Measurements from ENCODE around the gene RAB3IP. TPM values are rescaled to one million over a fixed set of nuclear protein-coding genes. Genes with fewer than 3 reads are reported as not detected.
"Not testable (repeated sequence)": the region's sequence is repeated elsewhere in the genome, so short reads cannot be mapped to it uniquely, and the experiment has no call there.

The RAB3IP gene
- total RNA-seq, 1 donor from 2014 or later: 49.4 TPM

DNA sequence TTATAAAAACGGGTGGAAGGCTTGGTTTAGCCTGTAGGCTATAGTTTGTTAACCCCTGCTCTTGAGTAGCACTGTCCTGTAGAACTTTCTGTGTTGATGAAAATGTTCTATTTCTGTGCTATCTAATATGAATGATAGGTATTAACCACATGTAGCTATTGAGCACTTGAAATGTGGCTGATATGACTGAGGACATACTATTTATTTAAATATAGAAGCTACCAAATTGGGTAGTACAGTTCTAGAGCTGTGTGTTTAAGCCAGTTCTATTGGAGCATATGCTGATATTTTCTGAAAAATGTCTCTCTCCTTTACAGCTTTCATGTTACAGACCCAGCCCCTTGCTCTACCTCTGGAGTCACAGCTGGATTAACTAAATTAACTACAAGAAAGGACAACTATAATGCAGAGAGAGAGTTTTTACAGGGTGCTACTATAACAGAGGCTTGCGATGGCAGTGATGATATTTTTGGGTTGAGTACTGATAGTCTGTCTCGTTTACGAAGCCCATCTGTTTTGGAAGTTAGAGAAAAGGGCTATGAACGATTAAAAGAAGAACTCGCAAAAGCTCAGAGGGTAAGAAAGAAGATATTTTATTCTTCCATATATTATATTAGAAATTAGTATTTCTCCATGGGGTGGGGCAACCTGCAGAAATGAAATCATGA lies 17.6 kb downstream of the RAB3IP start:
- no peak for DNase-seq

DNA sequence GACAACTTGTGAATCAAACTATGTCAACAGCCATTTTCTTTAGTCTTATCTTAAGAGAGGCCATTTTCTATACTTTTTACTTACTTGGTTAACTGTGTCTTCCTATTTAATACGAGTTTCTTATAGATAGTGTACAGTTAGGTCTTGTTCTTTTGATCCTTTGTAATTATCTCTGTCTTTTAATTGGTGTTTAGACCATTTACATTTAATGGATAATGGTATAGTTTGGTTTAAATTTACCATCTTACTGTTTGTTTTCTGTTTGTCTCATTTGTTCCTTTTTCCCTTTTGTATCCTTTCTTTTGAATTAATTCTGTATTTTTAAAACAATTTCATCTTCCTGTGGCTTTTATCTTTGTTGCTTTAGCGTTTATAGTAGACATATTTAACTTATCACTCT lies 19.4 kb downstream of the RAB3IP start:
- no peak for DNase-seq

DNA sequence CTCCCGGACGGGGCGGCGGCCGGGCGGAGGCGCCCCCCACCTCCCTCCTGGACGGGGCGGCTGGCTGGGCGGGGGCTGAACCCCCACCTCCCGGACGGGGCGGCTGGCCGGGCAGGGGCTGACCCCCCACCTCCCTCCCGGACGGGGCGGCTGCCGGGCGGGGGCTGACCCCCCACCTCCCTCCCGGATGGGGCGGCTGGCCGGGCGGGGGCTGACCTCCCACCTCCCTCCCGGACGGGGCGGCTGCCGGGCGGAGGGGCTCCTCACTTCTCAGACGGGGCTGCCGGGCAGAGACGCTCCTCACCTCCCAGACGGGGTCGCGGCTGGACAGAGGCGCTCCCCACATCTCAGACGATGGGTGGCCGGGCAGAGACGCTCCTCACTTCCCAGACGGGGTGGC lies 20.9 kb downstream of the RAB3IP start:
- DNase-seq: not testable (repeated sequence)

DNA sequence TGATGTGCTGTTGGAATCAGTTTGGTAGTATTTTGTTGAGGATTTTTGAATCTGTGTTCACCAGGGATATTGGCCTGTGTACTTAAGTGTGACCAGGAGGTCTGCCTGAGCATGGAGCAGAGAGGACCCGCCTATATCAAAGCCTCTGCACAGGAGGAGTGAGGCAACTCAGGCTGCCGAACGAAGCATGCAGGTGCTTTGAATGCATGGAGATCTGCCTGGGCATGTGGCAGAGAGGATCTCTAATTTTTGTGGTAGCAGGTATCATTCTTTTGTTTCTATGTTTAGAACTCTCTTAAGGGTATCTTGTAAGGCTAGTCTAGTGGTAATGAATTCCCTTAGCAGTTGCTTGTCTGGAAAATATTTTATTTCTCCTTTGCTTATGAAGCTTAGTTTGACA lies 26.9 kb downstream of the RAB3IP start:
- no peak for DNase-seq

DNA sequence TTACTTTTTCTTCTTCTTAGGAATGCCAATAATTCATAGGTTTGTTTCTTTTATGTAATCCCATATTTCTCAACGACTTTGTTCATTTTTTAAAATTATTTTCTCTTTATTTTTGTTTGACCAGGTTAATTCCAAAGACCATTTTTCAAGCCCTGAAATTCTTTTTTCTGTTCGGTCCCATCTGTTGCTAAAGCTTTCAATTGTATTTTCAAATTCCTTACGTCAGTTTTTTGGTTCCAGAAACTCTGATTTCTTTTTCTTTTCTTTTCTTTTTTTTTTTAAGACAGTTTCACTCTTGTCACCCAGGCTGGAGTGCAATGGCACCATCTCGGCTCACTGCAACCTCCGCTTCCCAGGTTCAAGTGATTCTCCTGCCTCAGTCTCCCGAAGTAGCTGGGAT lies 27.6 kb downstream of the RAB3IP start:
- DNase-seq: no peak

DNA sequence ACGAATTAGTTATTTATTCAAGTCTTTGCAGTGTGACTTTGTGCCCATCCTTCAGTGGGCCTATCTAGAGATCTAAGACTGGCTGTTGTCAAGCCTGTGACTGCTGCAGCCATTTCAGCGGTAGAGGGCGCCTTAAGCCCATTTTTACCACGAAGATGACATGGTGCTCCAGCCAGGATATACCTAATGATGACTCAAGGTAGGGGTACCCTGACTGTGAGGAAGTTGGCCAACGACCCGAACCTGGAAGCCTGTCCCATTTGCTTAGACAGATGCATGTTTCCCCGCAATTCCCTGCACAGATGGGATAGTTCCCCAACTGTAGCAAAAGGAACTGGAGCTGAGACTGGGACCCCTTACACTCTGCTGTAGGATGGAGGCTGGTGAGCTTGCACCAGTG lies 41.3 kb downstream of the RAB3IP start:
- no peak for DNase-seq

DNA sequence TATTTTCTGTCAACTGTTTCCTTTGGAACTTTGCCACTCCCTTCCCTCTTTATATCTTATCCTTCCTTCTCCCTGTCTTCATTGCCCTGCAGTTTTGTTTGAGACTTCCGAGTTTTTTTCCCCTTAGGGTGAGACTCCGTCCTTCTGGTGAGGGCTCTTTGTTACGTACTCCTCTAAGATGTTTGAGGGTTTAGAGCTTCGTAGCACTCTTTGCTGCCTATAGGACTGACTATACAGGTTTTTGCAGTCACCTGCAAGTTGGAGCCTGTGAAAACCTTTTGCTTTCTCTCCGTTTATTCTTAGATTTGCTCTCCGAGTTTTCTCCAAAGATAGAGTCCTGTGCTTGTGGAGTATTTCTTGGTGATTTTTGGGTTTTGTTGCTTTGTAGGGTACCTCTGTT lies 44.7 kb downstream of the RAB3IP start:
- DNase-seq: no peak

DNA sequence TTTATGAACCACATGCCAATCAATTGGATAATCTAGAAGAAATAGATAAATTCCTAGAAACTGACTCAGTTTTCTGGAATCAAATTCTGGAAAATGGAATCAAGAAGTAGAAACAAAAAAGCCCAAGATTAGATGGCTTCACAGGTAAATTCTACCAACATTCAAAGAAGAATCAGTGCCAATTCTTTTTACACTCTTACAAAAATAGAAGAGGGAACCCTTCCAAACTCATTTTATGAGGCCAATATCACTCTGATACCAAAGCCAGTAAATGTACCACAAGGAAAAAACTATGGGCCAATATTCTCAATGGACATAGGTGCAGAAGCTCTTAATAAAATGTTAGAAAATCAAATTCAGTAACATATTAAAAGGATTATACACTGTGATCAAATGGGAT lies 50.7 kb downstream of the RAB3IP start:
- DNase-seq: no peak

DNA sequence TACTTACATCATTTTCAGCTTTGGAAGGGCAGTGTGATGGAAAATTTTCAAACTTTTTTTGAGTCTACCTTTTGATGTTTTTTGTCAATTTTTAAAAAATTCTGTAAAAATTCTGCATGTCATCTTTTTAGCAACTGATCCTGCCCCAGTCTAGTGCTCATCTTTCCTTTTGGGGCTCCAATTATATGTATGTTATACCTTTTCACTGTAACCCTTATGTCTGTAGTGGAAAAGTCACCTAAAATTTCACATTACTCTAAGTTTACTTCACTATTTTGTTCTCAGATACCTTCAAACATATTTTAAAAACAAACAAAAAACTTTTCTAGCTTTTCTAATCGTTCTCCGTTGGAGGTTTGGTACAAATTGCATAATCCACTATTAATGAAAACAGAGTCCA lies 53.9 kb downstream of the RAB3IP start:
- no peak for DNase-seq

DNA sequence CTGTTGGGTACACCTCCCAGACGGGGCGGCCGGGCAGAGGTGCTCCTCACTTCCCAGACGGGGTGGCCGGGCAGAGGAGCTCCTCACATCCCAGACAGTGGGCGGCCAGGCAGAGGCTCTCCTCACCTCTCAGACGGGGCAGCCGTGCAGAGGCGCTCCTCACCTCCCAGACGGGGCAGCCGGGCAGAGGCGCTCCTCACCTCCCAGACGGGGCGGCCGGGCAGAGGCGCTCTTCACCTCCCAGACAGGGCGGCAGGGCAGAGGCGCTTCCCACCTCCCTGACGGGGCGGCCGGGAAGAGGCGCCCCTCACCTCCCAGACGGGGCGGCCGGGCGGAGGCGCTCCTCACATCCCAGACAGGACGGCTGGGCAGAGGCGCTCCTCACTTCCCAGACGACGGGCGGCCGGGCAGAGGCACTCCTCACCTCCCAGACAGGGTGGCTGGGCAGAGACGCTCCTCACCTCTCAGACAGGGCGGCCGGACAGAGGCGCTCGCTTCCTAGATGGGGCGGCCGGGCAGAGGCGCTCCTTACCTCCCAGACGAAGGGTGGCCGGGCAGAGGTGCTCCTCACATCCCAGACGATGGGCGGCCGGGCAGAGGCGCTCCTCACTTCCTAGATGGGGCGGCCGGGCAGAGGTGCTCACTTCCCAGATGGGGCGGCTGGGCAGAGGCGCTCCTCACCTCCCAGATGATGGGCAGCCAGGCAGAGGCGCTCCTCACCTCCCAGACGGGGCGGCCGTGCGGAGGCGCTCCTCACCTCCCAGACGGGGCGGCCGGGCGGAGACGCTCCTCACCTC lies 68.6 kb downstream of the RAB3IP start:
- DNase-seq: not testable (repeated sequence)

DNA sequence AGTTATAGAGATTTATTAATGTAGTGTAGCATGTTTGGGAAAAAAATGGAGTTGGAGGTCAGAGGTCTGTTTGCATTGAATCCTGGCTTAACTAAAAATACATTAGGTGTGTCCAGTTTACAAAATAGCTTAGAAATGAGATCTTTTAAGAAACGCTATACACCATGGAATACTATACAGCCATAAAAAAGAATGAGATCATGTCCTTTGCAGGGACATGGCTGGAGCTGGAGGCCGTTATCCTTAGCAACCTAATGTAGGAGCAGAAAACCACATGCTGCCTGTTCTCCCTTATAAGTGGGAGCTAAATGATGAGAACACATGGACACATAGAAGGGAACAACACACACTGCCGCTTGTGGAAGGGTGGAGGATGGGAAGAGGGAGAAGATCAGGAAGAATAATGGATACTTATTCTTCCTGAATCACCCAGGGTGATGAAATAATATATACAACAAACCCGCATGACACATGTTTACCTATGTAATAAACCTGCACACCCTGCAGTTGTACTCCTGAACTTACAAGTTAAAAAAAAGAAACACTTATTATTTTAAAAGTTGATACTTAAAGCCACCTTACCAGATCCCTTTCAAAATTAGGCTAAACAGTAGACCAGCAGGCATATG lies 72.3 kb downstream of the RAB3IP start:
- no peak for DNase-seq

DNA sequence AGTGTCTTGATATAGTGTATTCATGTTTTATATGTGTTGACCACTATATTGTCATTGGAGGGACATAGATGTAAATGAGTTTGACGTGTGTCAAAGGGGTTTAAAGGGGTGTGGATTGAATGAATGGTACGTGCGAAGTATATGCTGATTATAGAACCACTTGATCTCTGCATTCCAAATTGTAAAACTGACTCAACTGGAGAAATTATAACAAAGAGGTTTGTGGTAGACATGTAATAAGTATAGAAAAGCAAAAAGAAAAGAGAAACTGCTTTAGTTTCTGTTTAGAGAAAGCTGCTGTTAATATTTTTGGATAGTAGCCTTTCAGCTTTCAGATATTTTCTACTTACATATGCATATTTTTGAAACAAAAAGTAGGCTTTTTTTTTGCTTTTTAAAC lies 77.4 kb downstream of the RAB3IP start:
- DNase-seq: no peak

DNA sequence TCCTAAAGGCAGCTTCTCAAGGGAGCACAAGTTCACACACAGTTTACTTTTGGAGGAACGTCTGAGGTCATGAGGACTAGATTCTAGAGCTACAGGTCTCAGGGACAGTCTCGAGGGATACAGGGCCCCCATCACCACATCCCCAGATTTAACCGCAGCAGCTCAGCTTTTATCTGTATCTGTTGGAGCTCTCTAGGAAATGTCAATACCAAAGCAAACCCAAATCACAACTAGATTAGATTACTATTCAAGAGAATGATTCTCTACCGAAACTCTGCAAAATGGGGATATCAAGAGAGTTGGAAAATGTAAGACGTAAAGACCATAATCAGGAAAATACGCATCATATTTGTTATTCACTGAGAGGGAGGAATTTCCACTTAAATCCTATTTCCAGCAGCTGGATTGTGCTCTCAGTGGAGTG lies 82.4 kb downstream of the RAB3IP start:
- DNase-seq: no peak

DNA sequence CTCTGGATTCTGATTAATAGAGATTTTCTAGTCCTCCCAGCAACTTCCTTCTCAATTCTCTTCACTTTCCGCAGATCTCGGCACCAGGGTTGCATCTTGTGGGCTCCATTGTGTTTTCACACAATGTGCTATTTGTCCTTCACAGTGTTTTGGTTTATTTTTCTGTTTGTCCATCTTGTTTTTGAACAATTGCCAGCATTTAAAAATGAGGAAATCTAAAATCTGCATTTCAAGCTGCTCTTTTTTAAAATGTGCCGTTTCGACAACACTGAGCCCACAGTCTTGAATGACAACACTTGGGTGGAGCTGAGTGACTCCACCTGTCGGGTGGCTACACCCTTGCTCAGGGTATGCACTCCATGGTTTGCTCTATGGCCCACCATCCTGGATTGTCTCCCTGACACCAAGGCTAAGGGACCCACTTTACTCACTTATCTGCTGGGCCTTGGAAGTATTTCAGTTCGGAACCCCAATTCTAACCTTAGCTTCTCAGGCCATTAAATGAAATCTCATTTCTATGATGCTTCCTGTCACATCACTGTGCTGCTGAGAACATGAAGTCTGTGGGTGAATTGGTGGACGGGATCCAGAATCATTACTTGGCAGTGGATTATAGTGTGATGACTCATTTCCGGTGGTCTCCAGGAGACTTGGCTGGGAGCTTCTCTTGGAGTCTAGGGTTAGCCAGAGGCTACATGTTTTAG lies 82.9 kb downstream of the RAB3IP start:
- DNase-seq: no peak

DNA sequence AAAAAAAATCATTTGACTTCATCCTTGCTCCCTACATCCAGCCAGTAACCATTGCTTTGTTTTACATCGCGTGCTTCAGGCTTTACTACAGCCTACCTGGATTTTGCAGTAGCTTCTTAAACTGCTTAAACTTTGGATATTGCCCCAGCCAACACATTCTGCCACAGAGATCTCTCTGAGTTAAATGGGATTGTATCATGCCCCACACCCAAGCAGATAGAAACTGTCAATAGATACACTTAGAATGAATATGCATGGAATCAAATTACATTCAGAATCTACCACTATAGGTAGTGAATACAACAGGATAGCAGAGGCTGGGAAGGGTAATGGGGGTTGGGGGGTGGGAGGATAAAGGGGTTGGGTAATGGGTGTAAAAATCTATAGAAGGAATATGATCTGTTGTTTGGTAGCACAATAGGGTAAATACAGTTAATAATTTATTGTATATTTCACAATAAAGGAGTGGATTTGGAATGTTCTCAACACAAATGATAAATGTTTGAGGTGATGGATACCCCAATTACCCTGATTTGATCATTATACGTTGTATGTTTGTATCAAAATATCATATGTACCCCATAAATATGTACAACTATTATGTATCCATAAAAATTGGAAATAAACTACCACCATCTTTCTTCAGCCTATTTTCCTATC lies 83.7 kb downstream of the RAB3IP start:
- DNase-seq: no peak

DNA sequence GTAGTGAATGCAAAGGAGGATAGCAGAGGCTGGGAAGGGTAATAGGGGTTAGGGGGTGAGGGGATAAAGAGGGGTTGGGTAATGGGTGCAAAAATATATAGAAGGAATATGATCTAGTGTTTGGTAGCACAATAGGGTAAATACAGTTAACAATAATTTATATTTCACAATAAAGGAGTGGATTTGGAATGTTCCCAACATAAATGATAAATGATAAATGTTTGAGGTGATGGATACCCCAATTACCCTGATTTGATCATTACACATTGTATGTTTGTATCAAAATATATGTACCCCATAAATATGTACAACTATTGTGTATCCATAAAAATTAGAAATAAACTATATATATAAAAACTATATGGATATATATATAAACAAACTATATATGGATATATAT lies 85.4 kb downstream of the RAB3IP start:
- no peak for DNase-seq

DNA sequence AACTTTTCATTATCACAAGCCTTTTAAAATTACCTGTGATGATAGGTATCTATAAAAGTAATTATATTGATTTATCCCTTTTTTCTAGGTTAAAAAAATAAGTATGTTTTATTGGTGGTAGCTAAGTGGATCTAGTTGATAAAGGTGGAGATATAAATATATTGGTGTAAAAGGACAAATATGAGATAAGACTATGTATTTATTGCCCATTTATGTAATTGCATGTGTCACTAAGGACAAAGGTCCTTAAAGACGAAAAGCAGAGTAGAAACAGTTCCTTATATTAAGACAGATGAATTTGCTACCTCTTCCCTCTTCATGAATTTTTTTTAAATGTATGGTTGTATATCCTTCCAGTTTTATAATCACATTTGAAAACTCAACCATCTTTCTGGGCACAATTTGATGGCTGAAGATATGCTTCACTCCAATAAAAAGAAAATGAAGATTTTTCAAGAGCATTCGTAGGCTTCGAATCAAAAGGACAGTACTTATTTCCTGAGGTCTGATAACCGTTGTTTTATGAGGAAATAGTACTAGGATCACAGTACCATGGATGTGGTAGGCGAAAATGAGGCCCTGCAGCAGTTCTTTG lies 86.4 kb downstream of the RAB3IP start, which contains the start of gene MYRFL:
TSS of gene MYRFL (plus strand) at position 262 of the 595 bp plus-strand sequence. CDS start at position 553, 291 bp downstream.
- DNase-seq: no peak

DNA sequence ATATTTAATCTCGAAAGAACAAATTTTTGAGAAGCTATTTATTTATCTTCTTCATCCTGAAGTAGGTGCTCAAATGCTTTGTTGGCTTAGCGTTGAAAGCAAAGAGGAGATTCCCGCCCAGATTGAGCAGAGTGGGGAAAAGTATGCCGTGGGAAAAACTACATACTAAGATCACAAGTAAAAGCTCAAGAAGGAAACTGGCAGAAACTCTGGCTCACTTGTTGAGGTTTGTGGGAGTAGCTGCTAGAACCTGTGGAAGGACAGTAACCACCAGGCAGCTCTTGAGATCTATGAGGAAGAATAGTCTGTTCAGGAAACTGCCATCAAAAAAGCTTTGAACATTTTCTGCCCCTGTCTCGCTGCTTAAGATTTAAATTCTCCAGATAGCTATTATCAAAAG lies 90.2 kb downstream of the RAB3IP start:
- DNase-seq: no peak

DNA sequence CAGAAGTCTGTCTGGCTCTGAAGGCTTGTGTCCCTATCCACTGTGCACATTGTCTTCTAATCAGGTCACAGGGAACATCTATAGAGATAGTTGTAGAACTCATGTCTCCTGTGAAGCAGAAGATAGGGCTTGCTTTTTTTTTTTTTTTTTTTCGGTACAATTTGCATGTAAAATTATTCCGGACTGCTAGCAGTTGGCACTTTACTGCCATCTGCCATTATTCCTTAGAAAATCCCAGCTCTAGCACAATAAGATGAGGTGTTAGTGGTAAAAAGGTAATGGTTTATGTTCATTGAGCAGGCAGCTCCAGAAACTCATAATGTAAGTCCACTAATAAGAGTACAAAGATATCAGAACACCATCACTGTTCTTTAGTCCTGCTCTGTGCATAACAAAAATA lies 95.0 kb downstream of the RAB3IP start:
- no peak for DNase-seq

DNA sequence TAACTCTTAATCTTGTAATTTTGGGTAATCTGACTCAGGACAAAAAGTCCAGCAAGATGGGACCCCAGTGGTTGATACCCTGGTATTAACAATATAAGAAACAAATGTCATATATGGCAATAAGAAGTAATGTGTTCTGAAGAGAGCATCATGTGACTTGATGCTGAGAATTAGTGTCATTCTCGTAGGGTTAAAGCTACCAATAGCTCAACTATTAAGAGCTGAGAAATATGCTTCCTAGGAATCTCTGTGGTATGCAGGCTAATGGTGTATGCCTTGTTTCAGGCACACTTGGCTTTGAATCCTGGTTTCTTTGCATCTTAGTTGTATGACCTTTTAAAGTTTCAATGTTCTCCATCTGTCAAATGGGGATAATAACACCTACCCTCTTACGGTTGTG lies 95.5 kb downstream of the RAB3IP start:
- no peak for DNase-seq

DNA sequence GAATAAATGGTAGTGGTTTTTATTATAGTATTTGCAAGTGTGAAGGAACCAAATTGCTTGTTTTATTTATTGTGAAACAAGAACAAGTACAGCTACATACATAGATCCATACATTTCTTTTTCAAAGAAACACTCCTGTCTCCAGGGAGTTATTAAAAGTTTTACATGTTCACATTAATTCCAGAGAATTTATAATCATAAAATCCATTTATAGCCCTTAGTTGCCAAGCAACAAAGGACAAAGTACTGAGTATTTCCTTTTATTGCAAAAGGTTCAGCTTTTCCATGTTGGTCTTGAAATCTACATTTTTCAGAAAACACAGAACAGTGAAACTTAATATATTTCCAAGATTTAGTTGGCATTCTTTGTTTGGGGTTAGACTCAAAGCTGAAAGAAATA lies 95.9 kb downstream of the RAB3IP start:
- no peak for DNase-seq

DNA sequence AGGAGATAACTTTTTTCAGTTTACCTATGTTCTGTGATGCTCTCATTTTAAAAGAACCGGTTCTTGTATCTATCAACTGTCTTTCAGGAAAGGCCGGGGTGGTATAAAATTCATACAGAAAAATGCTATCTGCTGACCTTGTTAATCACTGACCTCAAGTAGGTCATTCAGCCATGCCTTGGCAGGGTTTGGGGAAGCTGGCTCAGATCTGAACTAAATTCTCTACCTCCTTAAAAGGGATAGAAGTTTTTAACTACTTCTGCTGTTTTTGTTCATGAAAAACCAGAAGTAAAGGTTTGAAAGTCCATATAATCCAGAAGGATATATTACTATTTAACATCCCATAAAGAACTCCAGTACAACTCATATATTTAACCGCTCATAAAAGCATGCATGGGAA lies 96.4 kb downstream of the RAB3IP start:
- no peak for DNase-seq

Measured in occipital lobe (tissue), 2 donors.